ENCODE data around the gene NRSN2. TPM values are rescaled to one million over a fixed set of nuclear protein-coding genes. Genes with fewer than 3 reads are reported as not detected.
"Not testable (repeated sequence)": the region's sequence is repeated elsewhere in the genome, so short reads cannot be mapped to it uniquely, and the experiment has no call there.

NRSN2 gene
- total and polyA plus RNA-seq, 2 donors = 10.8 to 47.5 TPM

DNA sequence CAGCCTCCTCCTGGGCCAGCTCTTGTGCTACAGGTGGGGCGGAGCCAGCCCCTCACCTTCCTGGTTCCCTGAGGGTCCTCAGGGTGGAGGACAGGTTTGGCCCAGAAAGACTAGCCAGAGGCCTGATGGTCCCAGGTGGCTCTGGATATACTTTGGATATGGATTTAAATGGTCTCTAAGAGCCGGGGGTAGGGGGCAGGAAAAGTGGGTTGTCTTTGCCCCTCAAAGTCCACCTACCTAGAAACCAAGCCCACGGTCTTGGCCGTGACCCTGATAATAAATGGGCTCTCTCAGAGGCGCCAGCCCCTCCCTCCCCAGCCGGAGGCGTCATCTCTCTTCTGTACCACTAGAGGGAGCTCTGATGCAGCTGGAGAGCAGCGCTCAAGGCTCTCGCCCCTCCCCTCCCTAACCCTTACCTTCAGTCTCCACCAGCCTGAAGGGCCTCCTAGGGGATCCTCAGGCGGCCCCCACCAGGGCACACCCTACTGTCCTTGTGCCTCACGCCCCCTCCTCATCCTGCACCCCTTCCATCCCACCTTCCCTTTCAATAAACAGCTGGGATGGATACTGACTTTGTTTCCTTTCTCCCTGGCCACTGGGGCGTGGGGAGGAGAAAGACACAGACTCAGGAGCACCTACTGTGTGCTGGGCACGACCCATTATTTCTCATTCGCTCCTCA lies 7.5 kb downstream of the NRSN2 start:
- Histone ChIP-seq H3K27ac (ENCODE audit: low read depth) (no peak overlapping the region), H3K4me3 (ENCODE audit: low read depth, low read length) (no peak overlapping the region), H3K4me1 (ENCODE audit: insufficient read depth) (no peaks in the 10 kb centered on the region), H3K36me3 (ENCODE audit: insufficient read depth) (no peaks in the 10 kb centered on the region)
- no peak for DNase-seq (ENCODE audit: extremely low spot score)
- 18% methylated on average over 14 of the region's 14 CpGs for WGBS

DNA sequence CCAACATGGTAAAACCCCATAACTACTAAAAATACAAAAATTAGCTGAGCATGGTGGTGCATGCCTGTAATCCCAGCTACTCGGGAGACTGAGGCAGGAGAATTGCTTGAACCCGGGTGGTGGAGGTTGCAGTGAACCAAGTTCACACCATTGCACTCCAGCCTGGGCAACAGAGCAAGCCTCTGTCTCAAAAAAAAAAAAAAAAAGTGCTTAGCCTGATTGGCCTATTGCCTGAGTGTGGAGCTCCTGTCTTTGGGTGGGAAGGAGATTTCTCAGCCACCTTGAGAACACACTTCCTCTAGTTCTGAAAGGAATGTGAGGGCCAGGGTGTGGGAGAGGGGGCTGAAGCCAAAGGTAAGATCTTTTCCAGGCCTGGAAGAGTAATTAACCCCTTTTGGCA lies 9.2 kb downstream of the NRSN2 start:
- not testable (repeated sequence) for H3K27ac ChIP-seq (ENCODE audit: low read depth); H3K36me3 ChIP-seq (ENCODE audit: insufficient read depth); H3K4me3 ChIP-seq (ENCODE audit: low read depth, low read length); DNase-seq (ENCODE audit: extremely low spot score); H3K4me1 ChIP-seq (ENCODE audit: insufficient read depth)
- 82% methylated on average over 2 of the region's 2 CpGs for WGBS

DNA sequence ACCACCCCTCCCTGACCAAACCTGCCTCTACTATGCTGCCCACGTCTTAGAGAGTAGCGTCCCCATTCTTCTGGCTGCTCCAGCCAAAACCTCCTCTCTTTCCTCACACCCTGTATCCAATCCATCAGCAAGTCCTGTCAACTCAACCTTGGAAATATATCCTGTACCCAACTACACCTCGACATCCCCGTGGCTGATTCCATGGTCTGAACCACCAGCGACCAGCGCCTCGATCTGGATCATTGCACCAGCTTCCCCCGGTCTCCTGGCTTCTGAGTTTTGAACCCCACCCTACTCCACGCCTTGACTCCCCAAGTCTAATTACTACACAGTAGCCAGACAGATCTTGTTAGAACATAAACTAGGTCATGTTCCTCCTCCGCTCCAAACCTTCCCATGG lies 9.8 kb downstream of the NRSN2 start:
- no peak for DNase-seq (ENCODE audit: extremely low spot score)
- Histone ChIP-seq H3K36me3 (ENCODE audit: insufficient read depth) (no peaks in the 10 kb centered on the region), H3K4me3 (ENCODE audit: low read depth, low read length) (no peak overlapping the region), H3K27ac (ENCODE audit: low read depth) (no peak overlapping the region), H3K4me1 (ENCODE audit: insufficient read depth) (no peaks in the 10 kb centered on the region)
- 89% methylated on average over 10 of the region's 10 CpGs for WGBS

DNA sequence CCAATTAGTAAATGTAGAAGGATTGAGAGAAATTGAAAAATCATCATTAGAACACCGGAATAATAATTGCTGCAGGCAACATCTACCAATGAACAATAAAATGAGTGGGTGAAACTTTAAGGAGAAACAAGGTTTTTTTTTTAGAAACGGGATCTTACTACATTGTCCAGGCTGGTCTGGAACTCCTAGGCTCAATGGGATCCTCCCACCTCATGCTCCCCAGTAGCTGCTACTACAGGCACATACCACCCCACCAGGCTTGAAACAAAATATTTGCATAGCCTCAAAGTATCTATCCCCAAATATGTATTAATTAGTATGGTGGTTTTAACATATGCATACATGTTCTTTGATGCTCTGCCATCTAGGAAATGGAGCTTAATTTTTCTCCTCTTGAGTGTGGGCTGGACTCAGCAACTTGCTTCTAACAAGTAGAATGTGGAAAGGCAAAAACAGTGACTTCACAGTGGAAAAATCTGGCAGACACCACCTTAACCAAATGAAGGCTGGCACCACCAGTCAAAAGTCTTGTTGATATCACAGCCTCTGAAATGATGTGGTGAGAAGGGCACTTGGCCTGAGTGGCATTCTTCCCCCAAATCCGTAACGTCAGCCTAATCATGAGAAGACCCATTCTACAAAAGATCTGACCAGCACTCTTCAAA lies 12.1 kb downstream of the NRSN2 start:
- no peaks in the 10 kb centered on the region for H3K4me1 ChIP-seq (ENCODE audit: insufficient read depth)
- no peak overlapping the region for H3K4me3 ChIP-seq (ENCODE audit: low read depth, low read length)
- WGBS = 85% methylated on average over 4 of the region's 4 CpGs
- H3K36me3 ChIP-seq (ENCODE audit: insufficient read depth) = no peaks in the 10 kb centered on the region
- DNase-seq (ENCODE audit: extremely low spot score) = no peak
- H3K27ac ChIP-seq (ENCODE audit: low read depth) = no peak overlapping the region

DNA sequence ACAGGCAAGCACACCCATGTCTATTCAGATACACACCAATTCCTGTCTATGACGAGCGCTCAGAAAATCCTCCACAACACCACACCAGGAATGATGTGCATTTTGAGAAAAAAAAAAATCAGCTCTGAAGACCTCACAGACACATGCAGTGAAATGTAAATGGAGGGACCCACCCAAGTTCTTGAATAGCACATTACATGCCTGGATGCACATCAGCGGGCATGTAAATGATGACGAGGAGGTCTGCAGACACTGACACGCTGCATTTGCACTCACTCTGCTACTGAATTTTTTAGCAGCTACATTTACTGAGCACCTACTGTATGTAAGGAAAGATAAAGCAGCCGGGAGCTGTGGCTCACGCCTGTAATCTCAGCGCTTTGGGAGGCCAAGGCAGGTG lies 14.7 kb downstream of the NRSN2 start:
- Histone ChIP-seq H3K4me1 (ENCODE audit: insufficient read depth) (no peaks in the 10 kb centered on the region), H3K27ac (ENCODE audit: low read depth) (no peak overlapping the region), H3K4me3 (ENCODE audit: low read depth, low read length) (no peak overlapping the region), H3K36me3 (ENCODE audit: insufficient read depth) (no peaks in the 10 kb centered on the region)
- no peak for DNase-seq (ENCODE audit: extremely low spot score)
- 89% methylated on average over 8 of the region's 8 CpGs for WGBS

DNA sequence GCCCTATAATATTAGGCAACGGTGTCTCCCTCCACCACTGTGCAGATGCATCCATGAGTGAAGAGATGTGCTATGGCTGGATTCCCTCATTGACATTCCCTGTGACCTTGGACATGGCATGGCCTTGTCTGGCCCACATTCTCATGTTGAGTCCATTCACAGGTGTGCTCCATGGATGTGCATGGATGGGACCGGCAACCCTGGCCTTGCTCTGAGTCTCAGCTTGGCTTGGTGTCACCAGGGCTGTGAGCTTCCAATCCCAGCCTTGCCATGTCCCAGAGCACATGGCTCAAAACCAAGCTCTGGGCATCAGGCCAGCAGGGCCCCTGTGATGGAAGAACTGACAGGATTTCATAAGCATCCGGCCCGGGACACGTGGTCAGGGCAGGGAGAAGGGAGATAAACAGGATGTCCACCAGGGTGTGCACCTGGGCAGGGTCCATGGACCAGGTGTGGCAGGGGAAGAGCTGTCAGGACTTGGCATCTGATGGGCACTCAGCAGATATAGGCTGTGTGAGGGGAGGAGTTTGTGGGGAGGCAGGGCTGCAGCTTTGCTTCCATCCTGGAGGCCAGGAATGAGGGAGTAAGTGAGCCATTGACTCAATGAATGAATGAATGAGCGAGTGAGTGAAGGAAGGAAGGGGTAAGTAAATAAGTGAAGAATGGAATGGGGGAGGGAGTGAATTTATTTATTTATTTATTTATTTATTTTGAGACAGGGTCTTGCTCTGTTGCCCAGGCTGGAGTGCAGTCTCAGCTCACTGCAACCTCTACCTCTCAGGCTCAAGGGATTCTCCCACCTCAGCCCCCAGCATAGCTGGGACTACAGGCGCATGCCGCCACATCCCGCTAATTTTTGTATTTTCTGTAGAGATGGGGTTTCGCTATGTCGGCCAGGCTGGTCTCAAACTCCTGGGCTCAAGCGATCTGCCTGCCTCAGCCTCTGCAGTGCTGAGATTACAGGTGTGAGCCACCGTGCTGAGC lies 15.7 kb downstream of the NRSN2 start:
- Histone ChIP-seq H3K36me3 (ENCODE audit: insufficient read depth) (no peaks in the 10 kb centered on the region), H3K27ac (ENCODE audit: low read depth) (no peak overlapping the region), H3K4me3 (ENCODE audit: low read depth, low read length) (no peak overlapping the region), H3K4me1 (ENCODE audit: insufficient read depth) (no peaks in the 10 kb centered on the region)
- DNase-seq (ENCODE audit: extremely low spot score) = peak; percentile 69
- WGBS = 67% methylated on average over 13 of the region's 13 CpGs

DNA sequence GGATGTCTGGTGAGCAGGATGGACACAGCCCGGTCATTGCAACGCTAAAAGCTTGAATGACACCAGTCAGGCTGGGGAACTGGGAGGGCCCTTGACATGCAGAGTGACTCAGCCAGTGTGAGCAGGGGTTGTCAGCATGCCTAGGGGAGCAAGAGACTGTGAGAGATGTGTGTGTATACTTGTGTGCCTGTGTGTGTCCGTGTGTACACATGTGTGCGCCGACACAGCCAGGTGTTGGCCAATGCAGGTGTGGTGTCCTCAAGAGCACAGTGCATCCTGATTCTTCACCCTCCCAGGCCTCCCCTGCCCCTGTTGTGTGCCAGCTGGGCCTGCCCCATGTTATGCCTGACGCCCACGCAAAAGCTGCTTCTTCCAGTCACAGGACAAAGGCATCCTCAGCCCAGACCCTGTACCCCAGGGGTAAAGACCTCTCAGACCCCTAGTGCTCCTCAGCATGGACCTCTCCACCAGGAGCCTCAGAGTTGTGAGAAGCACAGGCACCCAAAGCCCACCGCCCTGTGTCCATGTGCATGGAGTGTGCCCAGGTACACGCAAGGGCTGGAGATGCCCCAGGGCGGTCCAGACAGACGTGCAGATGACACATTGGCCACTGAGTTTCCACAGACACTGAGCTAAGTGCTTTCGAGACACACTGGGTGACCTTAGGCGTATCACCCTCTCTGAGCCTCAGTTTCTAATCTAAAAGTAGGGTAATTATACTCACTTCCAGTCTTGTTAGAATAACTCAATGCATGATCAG lies 16.6 kb downstream of the NRSN2 start:
- Histone ChIP-seq H3K4me1 (ENCODE audit: insufficient read depth) (no peaks in the 10 kb centered on the region), H3K27ac (ENCODE audit: low read depth) (no peak overlapping the region), H3K36me3 (ENCODE audit: insufficient read depth) (no peaks in the 10 kb centered on the region), H3K4me3 (ENCODE audit: low read depth, low read length) (no peak overlapping the region)
- DNase-seq (ENCODE audit: extremely low spot score) = no peak
- WGBS = 82% methylated on average over 13 of the region's 13 CpGs

DNA sequence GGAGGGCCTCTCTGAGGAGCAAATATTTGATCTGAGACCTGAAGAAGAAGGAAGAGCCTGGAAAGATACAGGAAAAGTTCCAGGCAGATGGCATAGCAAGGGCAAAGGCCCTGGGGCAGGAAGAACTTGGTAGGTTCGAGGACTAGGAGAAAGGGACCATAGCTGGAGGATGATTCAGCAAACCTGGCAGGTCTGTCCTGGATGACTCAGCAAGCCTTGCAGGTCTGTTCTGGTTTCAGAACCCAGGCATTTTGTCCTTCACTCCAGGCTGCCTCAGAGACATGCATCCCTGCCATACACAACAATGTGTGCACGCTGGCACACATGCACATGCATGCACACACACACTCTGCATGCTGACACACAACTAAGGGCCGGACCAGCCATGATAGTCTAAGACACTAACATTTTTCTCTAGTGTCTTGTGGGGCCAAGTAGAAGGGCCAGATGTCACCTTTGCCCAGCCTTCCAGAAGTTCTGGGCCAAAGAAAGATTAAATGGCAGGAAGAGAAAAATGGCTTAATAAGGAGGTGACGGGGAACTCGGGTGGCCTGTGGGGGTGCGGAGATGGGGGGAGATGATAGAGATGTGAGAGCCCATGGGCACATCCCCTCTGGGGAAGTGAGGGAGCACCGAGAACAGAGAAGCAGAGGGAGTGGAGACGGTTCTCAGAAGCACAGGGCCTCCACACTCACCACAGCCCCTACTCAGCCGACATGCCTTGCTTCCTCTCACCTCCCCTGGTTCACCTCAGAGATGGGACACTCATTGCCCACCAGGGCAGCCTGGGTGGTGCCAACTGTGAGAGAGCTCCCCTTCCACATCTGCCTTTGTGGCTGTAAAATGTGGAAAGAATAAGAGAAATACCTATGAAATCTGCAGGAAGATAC lies 18.2 kb downstream of the NRSN2 start:
- Histone ChIP-seq H3K27ac (ENCODE audit: low read depth) (no peak overlapping the region), H3K36me3 (ENCODE audit: insufficient read depth) (no peaks in the 10 kb centered on the region), H3K4me3 (ENCODE audit: low read depth, low read length) (no peak overlapping the region), H3K4me1 (ENCODE audit: insufficient read depth) (no peaks in the 10 kb centered on the region)
- 81% methylated on average over 9 of the region's 9 CpGs for WGBS
- DNase-seq (ENCODE audit: extremely low spot score) = no peak

DNA sequence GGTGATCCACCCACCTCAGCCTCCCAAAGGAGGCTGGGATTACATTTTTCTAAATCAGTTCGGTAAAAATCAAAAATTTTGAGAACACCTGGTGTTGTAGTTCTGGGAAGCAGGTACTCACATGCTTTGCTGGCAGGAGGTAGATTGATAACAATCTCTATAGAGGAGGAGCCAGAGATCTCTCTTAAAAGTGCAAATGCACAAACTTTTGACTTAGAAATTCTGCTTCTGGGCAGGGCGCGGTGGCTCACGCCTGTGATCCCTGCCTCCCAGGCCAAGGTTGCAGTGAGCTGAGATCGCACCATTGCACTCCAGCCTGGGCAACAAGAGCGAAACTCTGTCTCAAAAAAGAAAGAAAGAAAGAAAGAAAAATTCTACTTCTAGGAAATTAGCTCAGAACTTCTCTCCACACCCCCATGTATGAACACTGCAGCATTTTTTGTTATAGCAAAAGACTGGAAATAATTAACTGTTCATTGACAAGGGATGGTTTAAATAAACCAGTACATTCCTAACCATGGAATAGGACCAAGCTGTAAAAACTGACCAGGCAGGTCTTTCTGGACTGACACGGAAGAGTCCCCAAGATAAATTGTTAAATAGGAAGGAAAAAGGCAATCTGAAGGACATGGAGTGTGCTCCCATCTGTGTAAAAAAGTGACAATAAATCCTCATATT lies 19.3 kb downstream of the NRSN2 start:
- Histone ChIP-seq H3K27ac (ENCODE audit: low read depth) (no peak overlapping the region), H3K4me3 (ENCODE audit: low read depth, low read length) (no peak overlapping the region), H3K36me3 (ENCODE audit: insufficient read depth) (no peaks in the 10 kb centered on the region), H3K4me1 (ENCODE audit: insufficient read depth) (no peaks in the 10 kb centered on the region)
- no peak for DNase-seq (ENCODE audit: extremely low spot score)
- 69% methylated on average over 7 of the region's 7 CpGs for WGBS

DNA sequence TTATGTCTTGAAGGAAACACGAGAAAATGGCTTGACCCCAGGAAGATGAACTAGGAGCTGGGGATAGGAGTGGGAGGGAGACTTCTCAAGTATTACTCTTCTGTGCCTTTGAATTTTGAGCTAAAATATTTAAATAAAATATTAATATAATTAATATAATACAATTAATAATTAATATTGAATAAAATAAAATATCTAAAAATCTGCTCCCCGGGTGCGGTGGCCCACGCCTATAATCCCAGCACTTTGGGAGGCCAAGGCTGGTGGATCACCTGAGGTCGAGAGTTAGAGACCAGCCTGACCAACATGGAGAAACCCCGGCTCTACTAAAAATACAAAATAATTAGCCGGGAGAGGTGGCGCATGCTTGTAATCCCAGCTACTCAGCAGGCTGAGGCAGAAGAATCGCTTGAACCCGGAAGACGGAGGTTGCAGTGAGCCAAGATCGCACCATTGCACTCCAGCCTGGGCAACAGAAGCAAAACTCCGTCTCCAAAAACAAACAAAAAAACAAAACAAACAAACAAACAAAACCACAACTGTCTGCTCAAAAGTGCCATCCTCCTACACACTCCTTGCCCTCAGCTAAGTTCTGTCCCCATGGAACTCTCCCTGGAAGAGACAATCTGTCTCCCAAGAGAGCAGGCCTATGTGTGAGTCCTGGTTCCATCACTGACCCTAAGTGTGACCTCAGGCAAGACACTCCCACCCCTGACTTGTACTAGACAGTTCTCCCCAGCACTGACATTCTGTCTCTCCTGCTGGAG lies 20.0 kb downstream of the NRSN2 start:
- Histone ChIP-seq H3K4me3 (ENCODE audit: low read depth, low read length) (no peak overlapping the region), H3K4me1 (ENCODE audit: insufficient read depth) (no peaks in the 10 kb centered on the region), H3K27ac (ENCODE audit: low read depth) (no peak overlapping the region), H3K36me3 (ENCODE audit: insufficient read depth) (no peaks in the 10 kb centered on the region)
- WGBS = 76% methylated on average over 13 of the region's 13 CpGs
- DNase-seq (ENCODE audit: extremely low spot score) = no peak

DNA sequence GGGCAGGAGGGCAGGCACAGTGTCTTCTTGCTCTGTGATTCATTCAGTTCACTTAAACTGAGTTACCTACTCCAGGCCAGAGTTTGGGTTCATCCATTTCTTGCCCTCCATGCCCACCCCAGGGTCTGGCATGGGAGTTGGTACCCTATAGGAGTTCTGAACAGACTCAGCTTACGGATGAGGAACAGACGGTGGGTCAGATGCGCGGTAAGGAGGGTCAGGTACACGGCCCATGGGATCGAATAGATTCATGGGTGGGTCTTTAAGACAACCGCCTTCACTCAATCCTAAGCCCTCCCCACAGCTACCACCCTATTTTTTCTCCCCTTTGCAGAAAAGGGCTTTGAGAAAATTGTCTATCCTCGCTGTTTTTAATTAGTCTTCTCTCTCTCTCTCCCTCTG lies 20.6 kb downstream of the NRSN2 start:
- Histone ChIP-seq H3K36me3 (ENCODE audit: insufficient read depth) (no peaks in the 10 kb centered on the region), H3K4me1 (ENCODE audit: insufficient read depth) (no peaks in the 10 kb centered on the region), H3K4me3 (ENCODE audit: low read depth, low read length) (no peak overlapping the region), H3K27ac (ENCODE audit: low read depth) (no peak overlapping the region)
- WGBS = 87% methylated on average over 8 of the region's 8 CpGs
- DNase-seq (ENCODE audit: extremely low spot score) = no peak
